HG02678 (cell line): Measurements from ENCODE around the gene DDX17.

Source experiments
- ATAC-seq: cut with Tn5 transposase; IDR thresholded peaks from one replicate; pipeline ENCODE4 v1.9.1; 2021; ENCODE audit warnings: mild to moderate bottlenecking, moderate library complexity; ENCODE audit not compliant: unreplicated experiment

Gene DDX17

GRCh38 chr22:38451404-38451803 is 54.7 kb downstream of the DDX17 start:
- ATAC-seq, result no peak

GRCh38 chr22:38450234-38450797 is 55.8 kb downstream of the DDX17 start:
- ATAC-seq, result no peak

GRCh38 chr22:38449776-38450175 is 56.3 kb downstream of the DDX17 start:
- no peak for ATAC-seq

GRCh38 chr22:38448945-38449745 is 57.0 kb downstream of the DDX17 start:
- ATAC-seq, result no peak

DNA sequence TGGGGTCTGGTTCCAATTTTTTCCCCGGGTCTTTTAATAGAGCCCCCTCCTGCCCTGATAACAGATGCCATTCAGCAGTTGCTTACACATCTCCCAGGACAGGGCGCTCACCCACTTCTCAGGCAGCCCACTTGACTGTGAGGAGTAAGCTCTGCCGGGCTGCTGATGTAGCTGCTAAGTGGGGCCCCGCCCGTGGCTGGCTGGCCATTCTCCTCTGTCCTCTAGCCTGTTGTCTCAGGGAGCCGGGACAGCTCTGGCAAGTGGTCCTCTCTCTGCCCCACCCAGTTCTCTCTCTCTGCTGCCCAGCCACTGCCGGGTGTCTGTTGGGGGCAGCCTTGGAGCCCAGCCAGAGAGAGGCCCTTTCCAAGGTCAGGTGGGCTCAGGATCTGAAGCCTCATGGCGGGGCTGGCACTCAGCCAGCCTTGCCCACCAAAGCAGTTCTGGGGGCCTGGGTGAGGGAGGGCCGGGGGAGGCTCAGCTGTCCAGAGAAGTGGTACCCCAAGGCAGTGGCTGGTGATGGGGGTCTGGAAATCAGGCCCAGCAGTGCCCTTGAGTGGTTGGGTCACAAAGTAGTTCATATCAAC is 60.0 kb downstream of the DDX17 start:
- no peak for ATAC-seq

DNA sequence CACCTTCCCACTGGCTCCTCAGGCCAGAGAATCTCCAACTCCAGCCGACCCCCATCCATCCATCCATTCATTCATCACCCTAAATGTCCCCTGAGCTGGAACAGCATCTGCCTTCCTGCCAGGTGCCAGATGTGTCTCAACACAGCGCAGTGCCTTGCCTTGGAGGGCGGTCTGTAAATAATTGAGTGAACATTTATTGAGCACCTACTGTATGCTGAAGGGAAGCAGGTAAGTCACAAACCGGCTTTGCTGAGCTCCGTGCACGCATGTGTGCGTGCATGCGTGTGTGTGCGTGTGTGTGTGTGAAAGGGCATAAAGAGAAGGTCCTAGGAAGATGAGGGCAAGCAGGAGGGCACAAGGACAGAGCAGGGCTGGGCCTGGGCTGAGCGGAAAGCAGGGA is 61.3 kb downstream of the DDX17 start:
- no peak for ATAC-seq

DNA sequence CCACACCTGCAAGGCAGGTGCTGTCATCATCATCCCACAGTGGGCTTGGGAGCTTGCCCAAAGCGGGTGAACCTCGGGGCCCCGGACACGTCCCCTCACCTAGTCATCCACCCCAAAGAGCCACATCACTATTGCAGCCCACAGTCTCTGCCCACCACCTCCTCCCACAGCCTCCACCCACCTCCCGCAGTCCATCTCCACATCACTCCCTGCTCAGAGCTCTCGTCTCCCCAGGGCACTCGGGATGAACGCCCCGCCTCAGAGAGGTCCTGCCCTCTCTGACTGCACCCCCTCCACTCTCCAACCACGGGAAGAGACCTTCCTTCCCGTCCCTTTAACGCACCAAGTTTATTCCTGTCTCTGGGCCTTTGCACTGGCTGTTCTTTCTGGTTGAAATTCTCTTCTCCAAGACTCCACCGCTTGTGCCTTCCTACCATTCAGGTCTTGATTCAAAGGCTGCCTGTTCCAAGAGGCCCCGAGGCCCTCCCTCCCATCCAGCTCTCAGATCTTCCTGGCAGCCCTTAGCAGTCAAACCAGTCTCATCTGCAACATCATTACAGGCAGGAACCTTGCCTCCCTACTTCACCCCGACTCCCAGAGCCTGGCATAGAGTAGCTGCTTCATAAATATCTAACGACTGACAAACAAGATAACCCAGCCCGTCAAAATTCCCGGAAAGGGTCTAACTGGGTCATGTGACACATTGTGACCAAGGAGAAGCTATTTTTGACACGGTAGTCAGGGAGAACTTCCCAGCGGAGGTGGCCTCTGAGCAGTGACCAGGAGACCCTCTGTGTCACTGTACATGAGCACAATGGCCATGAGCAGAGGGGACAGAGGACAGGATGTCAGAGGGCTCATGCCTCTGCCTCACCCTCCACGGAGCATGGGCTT is 62.2 kb downstream of the DDX17 start:
- ATAC-seq, result no peak

DNA sequence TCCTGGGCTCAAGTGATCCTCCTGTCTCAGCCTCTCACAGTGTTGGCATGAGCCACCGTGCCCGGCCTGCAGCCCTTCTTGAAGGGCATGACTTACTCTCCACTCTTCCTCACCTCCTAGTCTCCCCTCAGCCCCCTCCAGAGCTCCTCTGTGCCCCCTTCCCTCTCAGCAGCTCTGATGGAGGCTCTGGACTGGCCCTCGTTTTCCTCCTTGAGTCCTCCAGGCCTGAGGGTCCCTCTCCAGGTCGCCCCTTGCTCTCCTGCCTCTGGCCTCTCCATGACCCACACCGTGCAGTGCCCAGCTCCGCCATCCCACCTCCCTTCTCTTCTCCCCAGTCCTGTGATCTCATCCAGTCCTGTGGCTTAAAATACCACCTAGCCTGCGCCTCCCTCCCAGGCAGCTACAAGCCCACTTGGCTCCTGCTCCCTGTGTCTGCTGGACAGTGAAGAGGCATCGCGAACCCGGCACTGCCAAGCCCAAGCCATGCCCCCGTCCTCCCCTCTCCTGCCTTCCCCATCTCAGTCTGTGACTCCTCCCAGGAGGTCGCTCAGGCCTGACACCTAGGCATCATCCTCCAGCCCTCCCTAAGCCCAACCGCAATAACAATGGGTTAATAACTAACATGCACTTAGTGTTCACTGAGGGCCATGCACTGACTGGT is 63.0 kb downstream of the DDX17 start:
- ATAC-seq, result no peak

GRCh38 chr22:38441620-38442287 is 64.4 kb downstream of the DDX17 start:
- no peak for ATAC-seq

- no peak for ATAC-seq
These were observed 65.3 kb downstream of the DDX17 start for GRCh38 chr22:38440747-38441350.

- ATAC-seq, result no peak
These were observed 68.7 kb downstream of the DDX17 start for GRCh38 chr22:38437416-38437815.

- no peak for ATAC-seq
These were observed 69.3 kb downstream of the DDX17 start for GRCh38 chr22:38436629-38437395.

DNA sequence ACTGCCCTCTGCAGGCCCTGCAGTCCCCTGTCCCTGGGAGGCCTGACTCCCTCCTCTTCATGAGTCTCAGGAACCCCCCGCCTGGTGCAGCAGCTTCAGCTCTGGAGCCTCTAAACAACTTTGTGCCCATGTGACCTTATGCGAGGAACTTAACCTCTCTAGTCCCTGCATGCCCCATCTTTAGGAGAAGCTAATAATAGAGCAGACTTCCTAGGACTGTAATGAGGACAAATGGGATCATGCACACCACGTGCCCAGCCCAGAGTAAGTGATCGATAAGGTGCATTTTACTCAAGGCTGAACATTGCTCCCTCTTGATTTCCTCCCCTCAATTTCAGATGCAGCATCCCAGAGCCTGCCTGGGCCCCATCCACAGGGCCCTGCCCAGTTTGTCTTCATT is 70.1 kb downstream of the DDX17 start:
- ATAC-seq, result no peak

DNA sequence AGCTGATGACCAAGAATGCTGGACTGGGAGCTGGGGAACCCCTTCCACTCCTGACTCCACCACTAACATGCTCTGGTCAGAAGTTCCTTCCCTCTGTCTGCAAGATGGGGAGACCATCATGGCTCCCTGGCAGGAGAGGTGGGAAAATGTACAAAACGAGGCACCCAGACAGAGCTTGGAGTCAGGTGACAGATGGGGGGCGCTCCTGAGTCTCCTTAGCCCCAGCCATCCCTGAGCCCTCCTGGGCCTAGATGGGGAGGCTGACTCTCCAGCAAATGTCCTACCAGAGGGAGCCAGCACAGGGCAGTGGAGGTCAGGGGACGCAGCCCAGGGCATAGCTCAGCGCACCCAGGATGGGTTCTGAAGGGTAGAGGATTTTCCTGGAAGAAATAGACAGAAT is 71.1 kb downstream of the DDX17 start:
- no peak for ATAC-seq

- ATAC-seq, result no peak
These were observed 72.2 kb downstream of the DDX17 start for GRCh38 chr22:38433871-38434270.
